Heart left ventricle (tissue), 16 donors: ENCODE results near the gene POU5F1. TPM values are rescaled to one million over a fixed set of nuclear protein-coding genes. Genes with fewer than 3 reads are reported as not detected.

ENCODE experiments used
- ATAC-seq, 4 donors: fragments of 200-7000 bp; cut with Tn5 transposase; one replicate each; pipeline ENCODE4 v1.9.1; 2020 to 2022; ENCODE audit warnings: moderate library complexity in 4 of 4, mild to moderate bottlenecking in 3 of 4, moderate number of reproducible peaks in 1 of 4
- DNase-seq, 5 donors: peaks; one replicate each; pipeline ENCODE4 v3.0.0-alpha.2; 2020
- H3K27ac ChIP-seq, 12 donors: fragments of 200-600 bp; sonication (generic) in 4 of 12; one replicate each; pipeline versions ENCODE4 v1.5.0 to v1.8.0; 2016 to 2022; ENCODE audit warnings: mild to moderate bottlenecking in 2 of 12
- H3K27me3 ChIP-seq, 9 donors: fragments of 200-600 bp; sonication (generic) in 2 of 9; one replicate each; pipeline versions ENCODE4 v1.5.1 to v1.8.0; 2016 to 2022; ENCODE audit warnings: mild to moderate bottlenecking in 3 of 9
- H3K36me3 ChIP-seq, 9 donors: fragments of 200-600 bp; sonication (generic) in 2 of 9; one replicate each; pipeline versions ENCODE4 v1.5.0 to v1.8.0; 2018 to 2022; ENCODE audit warnings: mild to moderate bottlenecking in 2 of 9
- H3K4me1 ChIP-seq, 12 donors: fragments of 200-600 bp; sonication (generic) in 4 of 12; one replicate each; pipeline versions ENCODE4 v1.5.0 to v1.8.0; 2016 to 2022; ENCODE audit warnings: mild to moderate bottlenecking in 3 of 12
- H3K4me3 ChIP-seq, 12 donors: fragments of 200-600 bp; sonication (generic) in 4 of 12; one replicate each; pipeline versions ENCODE4 v1.5.0 to v1.8.0; 2017 to 2022; ENCODE audit warnings: mild to moderate bottlenecking in 9 of 12, moderate library complexity in 4 of 12
- H3K9me3 ChIP-seq, 12 donors: fragments of 200-600 bp; sonication (generic) in 4 of 12; one replicate each; pipeline versions ENCODE4 v1.5.0 to v1.8.0; 2016 to 2022; ENCODE audit warnings: mild to moderate bottlenecking in 1 of 12
- POLR2A ChIP-seq, 2 donors: fragments of 450-650 bp; IDR thresholded peaks; one replicate each; pipeline ENCODE4 v1.6.1; 2017; ENCODE audit warnings: antibody characterized with exemption in 2 of 2, mild to moderate bottlenecking in 2 of 2, moderate library complexity in 2 of 2
- WGBS, 4 donors: extraction: QIAGEN DNeasy Blood & Tissue Kit in 2 of 4; methylation state at CpG; one replicate each; pipeline versions ENCODE4 v1.1.5 to v1.1.7; 2013 to 2018; 5-methylcytosine and 5-hydroxymethylcytosine counted together
- intact Hi-C, 10 donors: fragments of 100-400 bp; cut with DNase I; formaldehyde crosslinking; loops; one replicate each; pipeline versions ENCODE4 v1.11.1 to v1.14.2; 2022
- polyA plus RNA-seq, 2 donors: library from polyadenylated mRNA; stranded (reverse); fragments of 200-250 nt; gene quantifications; one replicate each; pipeline ENCODE4 v1.2.3, GENCODE V29; 2013
- total RNA-seq, 9 donors: library from RNA; depleted of rRNA in 2 of 9; stranded (reverse); fragments of >200 nt in 2 of 9; fragmentation: NEBNext Ultra II Directional in 3 of 9; extraction: Animal tissue kit (Norgen Biotek cat#: 25700) in 3 of 9; gene quantifications; one replicate each; pipeline versions ENCODE4 v1.1.0 to v1.2.4, GENCODE V29; 2016 to 2023
- TF ChIP-seq, protein P1 (sequence below), 12 donors: fragments of 200-600 bp; sonication (generic) in 4 of 12; IDR thresholded peaks; one replicate each; pipeline versions ENCODE4 v1.5.0 to v1.8.0; 2018 to 2022; ENCODE audit warnings: antibody characterized with exemption in 12 of 12, mild to moderate bottlenecking in 5 of 12
- donor health status: ischemic (EF 13 %, LVEDD 7.1; RV severe dilation, severe dysfunction).
- donor health status: healthy with polysubstance abuse.
- donor health status: DM: no; HTN: yes; CAD: no.
- donor health status: DM: no; HTN: no; CAD: no.
- donor health status: ischemic (EF 25% LVEDD 6.9; RV normal size, moderate dysfunction).
- donor health status: ischemic (EF 25% LVEDD 5.7; RV mildly dilated, moderate dysfunction).
- donor health status: healthy.
- donor health status: DM: yes; HTN: yes; CAD: no.
- donor health status: ischemic (EF 35%, LVEDD 5.7; RV mildly dilated, moderate dysfunction).
- donor health status: nonischemic (EF 11% LVEDD 7.7; RV severe dilation, severe dysfunction).
- donor health status: DM: yes; HTN: yes; CAD: no.
- donor health status: PGD.
- donor health status: ischemic (EF 29% LVEDD 5.4; RV normal size, mild dysfunction).
- donor health status: nonischemic (EF 23%, LVEDD 6.1; RV moderate dilation, normal function).

Gene POU5F1
- total and polyA plus RNA-seq, 11 donors, result 0.16 to 1.3 (median 0.52) TPM; not detected in 1

DNA sequence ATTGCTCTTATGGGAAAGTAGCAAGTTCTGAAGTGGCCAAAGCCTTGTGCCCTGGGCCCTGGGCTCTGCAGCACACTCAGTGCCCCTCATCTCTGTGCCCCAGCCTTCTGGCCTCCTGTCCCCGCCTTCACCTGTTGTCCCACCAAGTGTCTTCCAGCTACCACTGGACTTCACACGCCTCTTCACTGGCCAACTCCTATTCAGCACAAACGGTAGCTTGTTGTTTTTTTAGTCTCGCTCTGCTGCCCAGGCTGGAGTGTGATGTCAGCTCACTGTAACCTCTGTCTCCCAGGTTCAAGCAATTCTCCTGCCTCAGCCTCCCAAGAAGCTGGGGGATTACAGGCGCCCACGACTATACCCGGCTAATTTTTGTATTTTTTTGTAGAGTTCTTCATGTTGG, 17.7 kb downstream of the POU5F1 start:
- 87 to 97% (median 92%) methylated on average over 7 of the region's 7 CpGs for WGBS, 4 donors
- ATAC-seq (no peak), DNase-seq (peak in 1 of 5 donors; percentile 16)
- peaks cover 0 to 39% (median 25%) of the 10 kb centered on the region in 9 donors for H3K36me3 ChIP-seq
- H3K27me3 ChIP-seq, result no peaks in the 10 kb centered on the region
- intact Hi-C loops, result no loop called here
- no peak overlapping the region for H3K4me3 ChIP-seq
- H3K4me1 ChIP-seq, result peaks cover 0 to 9% (median 7%) of the 10 kb centered on the region in 12 donors
- H3K27ac ChIP-seq, result no peak overlapping the region
- no peaks in the 10 kb centered on the region for H3K9me3 ChIP-seq
- TF ChIP-seq POLR2A (IDR thresholded peaks at IDR 0.05), result no peak
- TF ChIP-seq, protein P1, sequence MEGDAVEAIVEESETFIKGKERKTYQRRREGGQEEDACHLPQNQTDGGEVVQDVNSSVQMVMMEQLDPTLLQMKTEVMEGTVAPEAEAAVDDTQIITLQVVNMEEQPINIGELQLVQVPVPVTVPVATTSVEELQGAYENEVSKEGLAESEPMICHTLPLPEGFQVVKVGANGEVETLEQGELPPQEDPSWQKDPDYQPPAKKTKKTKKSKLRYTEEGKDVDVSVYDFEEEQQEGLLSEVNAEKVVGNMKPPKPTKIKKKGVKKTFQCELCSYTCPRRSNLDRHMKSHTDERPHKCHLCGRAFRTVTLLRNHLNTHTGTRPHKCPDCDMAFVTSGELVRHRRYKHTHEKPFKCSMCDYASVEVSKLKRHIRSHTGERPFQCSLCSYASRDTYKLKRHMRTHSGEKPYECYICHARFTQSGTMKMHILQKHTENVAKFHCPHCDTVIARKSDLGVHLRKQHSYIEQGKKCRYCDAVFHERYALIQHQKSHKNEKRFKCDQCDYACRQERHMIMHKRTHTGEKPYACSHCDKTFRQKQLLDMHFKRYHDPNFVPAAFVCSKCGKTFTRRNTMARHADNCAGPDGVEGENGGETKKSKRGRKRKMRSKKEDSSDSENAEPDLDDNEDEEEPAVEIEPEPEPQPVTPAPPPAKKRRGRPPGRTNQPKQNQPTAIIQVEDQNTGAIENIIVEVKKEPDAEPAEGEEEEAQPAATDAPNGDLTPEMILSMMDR (IDR thresholded peaks at IDR 0.05), result no peak

DNA sequence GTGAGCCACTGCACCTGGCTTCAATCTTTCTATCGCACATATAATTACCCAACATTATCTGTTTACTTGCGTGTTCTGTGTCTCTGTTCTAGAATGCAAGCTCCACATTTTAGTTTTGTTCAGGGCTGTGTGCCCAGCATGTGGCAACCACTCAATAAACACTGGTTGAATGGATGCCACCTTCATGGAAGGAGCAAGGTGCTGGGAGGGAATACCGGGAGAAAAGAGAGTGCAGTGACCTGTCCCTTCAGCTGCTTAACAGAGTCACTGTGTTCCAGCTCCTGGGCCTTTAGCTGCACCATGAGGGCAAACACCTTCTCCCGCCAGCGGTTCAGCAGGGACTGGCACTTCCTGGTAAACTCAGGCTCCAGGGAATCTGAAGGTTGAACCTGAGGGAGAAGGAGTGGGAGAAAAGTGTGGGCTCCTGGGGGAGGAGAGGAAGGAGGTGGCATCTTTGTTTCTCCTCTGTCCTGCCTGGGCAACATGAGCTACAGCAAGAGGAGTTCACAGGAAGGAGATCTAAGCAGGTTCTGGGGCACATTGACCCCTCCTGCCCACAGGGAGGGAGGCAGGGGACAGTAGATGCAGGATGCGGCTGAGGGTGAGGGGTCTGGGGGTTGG, 20.5 kb downstream of the POU5F1 start:
- Histone ChIP-seq H3K27me3 (no peaks in the 10 kb centered on the region), H3K27ac (no peak overlapping the region), H3K4me1 (no peaks in the 10 kb centered on the region), H3K4me3 (no peak overlapping the region), H3K9me3 (no peaks in the 10 kb centered on the region), H3K36me3 (peaks cover 0 to 37% (median 19%) of the 10 kb centered on the region in 9 donors)
- intact Hi-C loops, result no loop called here
- WGBS, 4 donors, result 92 to 98% (median 95%) methylated on average over 5 to 6 of the region's 6 CpGs
- TF ChIP-seq, protein P1 (IDR thresholded peaks at IDR 0.05), result no peak
- TF ChIP-seq POLR2A (IDR thresholded peaks at IDR 0.05), result no peak
- ATAC-seq (no peak), DNase-seq (no peak)

DNA sequence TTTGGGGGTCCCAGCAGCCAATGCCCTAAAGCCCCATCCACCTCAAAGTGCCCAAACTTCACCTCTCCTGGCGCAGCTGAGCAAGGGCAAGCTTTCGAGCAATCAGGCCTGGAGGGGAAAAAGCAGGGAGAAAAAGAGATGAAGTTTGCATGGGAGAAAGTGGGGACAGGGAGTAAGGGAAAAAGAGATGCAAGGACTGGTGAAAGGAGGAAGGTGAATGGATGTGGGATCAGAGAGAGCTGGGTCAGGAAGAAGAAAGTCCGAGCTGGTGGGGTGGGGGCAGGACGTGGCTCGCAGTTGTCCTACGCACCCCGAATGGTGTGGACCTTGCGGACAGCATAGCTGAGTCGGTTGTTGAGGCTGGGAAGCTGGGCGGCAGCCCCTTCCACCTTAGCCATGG, 25.1 kb downstream of the POU5F1 start:
- DNase-seq (no peak), ATAC-seq (no peak)
- Histone ChIP-seq H3K4me3 (no peak overlapping the region), H3K27me3 (no peaks in the 10 kb centered on the region), H3K27ac (no peak overlapping the region), H3K9me3 (no peaks in the 10 kb centered on the region), H3K36me3 (peaks cover 0 to 44% (median 8%) of the 10 kb centered on the region in 9 donors), H3K4me1 (peaks cover 0 to 24% (median 15%) of the 10 kb centered on the region in 12 donors)
- no peak for TF ChIP-seq POLR2A (IDR thresholded peaks at IDR 0.05)
- TF ChIP-seq, protein P1 (IDR thresholded peaks at IDR 0.05), result no peak
- 94 to 96% (median 95%) methylated on average over 10 of the region's 10 CpGs for WGBS, 4 donors
- intact Hi-C loops, result no loop called here

DNA sequence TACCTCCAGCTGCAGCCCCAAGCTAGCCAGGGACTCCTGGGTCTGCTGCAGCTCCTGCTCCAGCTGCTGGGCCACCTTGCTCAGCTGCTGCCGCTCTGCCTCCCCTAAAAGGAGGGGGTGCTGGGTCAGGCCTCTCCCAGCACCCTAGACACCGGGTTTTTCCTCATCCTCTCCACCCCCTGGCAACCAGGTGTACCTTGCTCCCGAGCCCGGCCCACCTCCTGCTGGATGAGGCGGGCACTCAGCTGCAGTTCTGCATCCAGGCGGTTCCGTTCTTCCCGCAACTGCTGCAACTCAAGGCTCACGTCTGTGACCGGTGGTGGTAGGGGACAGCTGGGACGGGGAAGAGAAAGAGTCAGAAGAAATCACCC, 25.5 kb downstream of the POU5F1 start:
- Histone ChIP-seq H3K4me3 (no peak overlapping the region), H3K4me1 (peaks cover 0 to 24% (median 15%) of the 10 kb centered on the region in 12 donors), H3K9me3 (no peaks in the 10 kb centered on the region), H3K27ac (no peak overlapping the region), H3K27me3 (no peaks in the 10 kb centered on the region), H3K36me3 (peaks cover 0 to 41% (median 4%) of the 10 kb centered on the region in 9 donors)
- ATAC-seq, result no peak
- intact Hi-C loops, result no loop called here
- DNase-seq, result no peak
- TF ChIP-seq, protein P1 (IDR thresholded peaks at IDR 0.05), result no peak
- TF ChIP-seq POLR2A (IDR thresholded peaks at IDR 0.05), result no peak
- 78 to 95% (median 81%) methylated on average over 10 to 11 of the region's 11 CpGs for WGBS, 4 donors
